ENCODE results near the gene OTX2. TPM values are rescaled to one million over a fixed set of nuclear protein-coding genes. Genes with fewer than 3 reads are reported as not detected.

OTX2 gene
- total RNA-seq, 2 experiments from 2014 or later = not detected

GRCh38 chr14:56797569-56798446, 12.5 kb downstream of the OTX2 start:
- Histone ChIP-seq H2AFZ (ENCODE audit: low read length) (no peak overlapping the region), H3K4me2 (ENCODE audit: low read length) (no peak overlapping the region), H3K79me2 (ENCODE audit: insufficient read depth, low read depth, low read length) (no peaks in the 10 kb centered on the region), H3K9me2 (ENCODE audit: insufficient read depth, low read length) (no peaks in the 10 kb centered on the region), H3K4me3 (ENCODE audit: low read depth, low read length, poor library complexity, severe bottlenecking) (no peak overlapping the region), H3K27ac (ENCODE audit: low read depth, low read length, poor library complexity, severe bottlenecking) (no peak overlapping the region), H3K4me1 (ENCODE audit: insufficient read depth, low read length, poor library complexity, severe bottlenecking) (no peaks in the 10 kb centered on the region), H3K36me3 (ENCODE audit: insufficient read depth, low read length) (no peaks in the 10 kb centered on the region), H3K9me3 (ENCODE audit: low read length) (no peaks in the 10 kb centered on the region), H4K20me1 (ENCODE audit: insufficient read depth, low read length) (no peaks in the 10 kb centered on the region)
- TF ChIP-seq EZH2phosphoT487 (IDR thresholded peaks at IDR 0.05; ENCODE audit: borderline replicate concordance, low read depth, low read length) = no peak
- TF ChIP-seq, protein P1, sequence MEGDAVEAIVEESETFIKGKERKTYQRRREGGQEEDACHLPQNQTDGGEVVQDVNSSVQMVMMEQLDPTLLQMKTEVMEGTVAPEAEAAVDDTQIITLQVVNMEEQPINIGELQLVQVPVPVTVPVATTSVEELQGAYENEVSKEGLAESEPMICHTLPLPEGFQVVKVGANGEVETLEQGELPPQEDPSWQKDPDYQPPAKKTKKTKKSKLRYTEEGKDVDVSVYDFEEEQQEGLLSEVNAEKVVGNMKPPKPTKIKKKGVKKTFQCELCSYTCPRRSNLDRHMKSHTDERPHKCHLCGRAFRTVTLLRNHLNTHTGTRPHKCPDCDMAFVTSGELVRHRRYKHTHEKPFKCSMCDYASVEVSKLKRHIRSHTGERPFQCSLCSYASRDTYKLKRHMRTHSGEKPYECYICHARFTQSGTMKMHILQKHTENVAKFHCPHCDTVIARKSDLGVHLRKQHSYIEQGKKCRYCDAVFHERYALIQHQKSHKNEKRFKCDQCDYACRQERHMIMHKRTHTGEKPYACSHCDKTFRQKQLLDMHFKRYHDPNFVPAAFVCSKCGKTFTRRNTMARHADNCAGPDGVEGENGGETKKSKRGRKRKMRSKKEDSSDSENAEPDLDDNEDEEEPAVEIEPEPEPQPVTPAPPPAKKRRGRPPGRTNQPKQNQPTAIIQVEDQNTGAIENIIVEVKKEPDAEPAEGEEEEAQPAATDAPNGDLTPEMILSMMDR (conservative IDR thresholded peaks at IDR 0.05; ENCODE audit: low read length) = no peak
- no peak for DNase-seq (ENCODE audit: low spot score)
- POLR2A ChIA-PET = no interaction called here
- intact Hi-C loops (cut with micrococcal nuclease; ENCODE audit: unreplicated experiment) = no loop called here
- no TSS peak for BruUV-seq (replicated peaks)
- CTCF ChIA-PET (ENCODE audit: unreplicated experiment) = no interaction called here

- no peaks in the 10 kb centered on the region for H4K20me1 ChIP-seq (ENCODE audit: insufficient read depth, low read length)
- no peak for DNase-seq (ENCODE audit: low spot score)
- no peak overlapping the region for H2AFZ ChIP-seq (ENCODE audit: low read length)
- H3K27ac ChIP-seq (ENCODE audit: low read depth, low read length, poor library complexity, severe bottlenecking) = no peak overlapping the region
- TF ChIP-seq EZH2phosphoT487 (IDR thresholded peaks at IDR 0.05; ENCODE audit: borderline replicate concordance, low read depth, low read length) = no peak
- TF ChIP-seq, protein P1 (conservative IDR thresholded peaks at IDR 0.05; ENCODE audit: low read length) = no peak
- H3K79me2 ChIP-seq (ENCODE audit: insufficient read depth, low read depth, low read length) = no peaks in the 10 kb centered on the region
- ChIA-PET POLR2A (no interaction called here), CTCF (ENCODE audit: unreplicated experiment) (no interaction called here)
- no peaks in the 10 kb centered on the region for H3K9me2 ChIP-seq (ENCODE audit: insufficient read depth, low read length)
- intact Hi-C loops (cut with micrococcal nuclease; ENCODE audit: unreplicated experiment) = no loop called here
- no peaks in the 10 kb centered on the region for H3K9me3 ChIP-seq (ENCODE audit: low read length)
- H3K4me1 ChIP-seq (ENCODE audit: insufficient read depth, low read length, poor library complexity, severe bottlenecking) = no peaks in the 10 kb centered on the region
- H3K36me3 ChIP-seq (ENCODE audit: insufficient read depth, low read length) = no peaks in the 10 kb centered on the region
- BruUV-seq (replicated peaks) = no TSS peak
- H3K4me2 ChIP-seq (ENCODE audit: low read length) = no peak overlapping the region
- no peak overlapping the region for H3K4me3 ChIP-seq (ENCODE audit: low read depth, low read length, poor library complexity, severe bottlenecking)
Measured at GRCh38 chr14:56797003-56797568, 13.2 kb downstream of the OTX2 start.

GRCh38 chr14:56796259-56796658, 14.0 kb downstream of the OTX2 start:
- H3K4me2 ChIP-seq (ENCODE audit: low read length) = no peak overlapping the region
- H3K27ac ChIP-seq (ENCODE audit: low read depth, low read length, poor library complexity, severe bottlenecking) = no peak overlapping the region
- H2AFZ ChIP-seq (ENCODE audit: low read length) = no peak overlapping the region
- POLR2A ChIA-PET = no interaction called here
- TF ChIP-seq, protein P1 (conservative IDR thresholded peaks at IDR 0.05; ENCODE audit: low read length) = no peak
- no peak for TF ChIP-seq EZH2phosphoT487 (IDR thresholded peaks at IDR 0.05; ENCODE audit: borderline replicate concordance, low read depth, low read length)
- H3K79me2 ChIP-seq (ENCODE audit: insufficient read depth, low read depth, low read length) = no peaks in the 10 kb centered on the region
- CTCF ChIA-PET (ENCODE audit: unreplicated experiment) = no interaction called here
- intact Hi-C loops (cut with micrococcal nuclease; ENCODE audit: unreplicated experiment) = no loop called here
- no peaks in the 10 kb centered on the region for H4K20me1 ChIP-seq (ENCODE audit: insufficient read depth, low read length)
- H3K4me1 ChIP-seq (ENCODE audit: insufficient read depth, low read length, poor library complexity, severe bottlenecking) = no peaks in the 10 kb centered on the region
- no peaks in the 10 kb centered on the region for H3K36me3 ChIP-seq (ENCODE audit: insufficient read depth, low read length)
- BruUV-seq (replicated peaks) = no TSS peak
- H3K4me3 ChIP-seq (ENCODE audit: low read depth, low read length, poor library complexity, severe bottlenecking) = no peak overlapping the region
- no peaks in the 10 kb centered on the region for H3K9me2 ChIP-seq (ENCODE audit: insufficient read depth, low read length)
- H3K9me3 ChIP-seq (ENCODE audit: low read length) = no peaks in the 10 kb centered on the region
- no peak for DNase-seq (ENCODE audit: low spot score)
